ENCODE results near the gene ANKRD23.

ANKRD23 gene

GRCh38 chr2:96877631-96878092 is 33.8 kb upstream of the ANKRD23 start:
- no peak for DNase-seq (ENCODE audit: low read depth, low spot score)

- no peak for DNase-seq (ENCODE audit: low read depth, low spot score)
Observed at GRCh38 chr2:96877042-96877451, 33.2 kb upstream of the ANKRD23 start.

- no peak for DNase-seq (ENCODE audit: low read depth, low spot score)
Observed at GRCh38 chr2:96876269-96877041, 32.6 kb upstream of the ANKRD23 start.

GRCh38 chr2:96875498-96876268 is 31.9 kb upstream of the ANKRD23 start:
- no peak for DNase-seq (ENCODE audit: low read depth, low spot score)

- DNase-seq (ENCODE audit: low read depth, low spot score), result no peak
Observed at GRCh38 chr2:96874198-96874831, 30.5 kb upstream of the ANKRD23 start.

- no peak for DNase-seq (ENCODE audit: low read depth, low spot score)
Observed at GRCh38 chr2:96873651-96874096, 29.9 kb upstream of the ANKRD23 start.

GRCh38 chr2:96872591-96873349 is 28.9 kb upstream of the ANKRD23 start:
- DNase-seq (ENCODE audit: low read depth, low spot score), result no peak

- DNase-seq (ENCODE audit: low read depth, low spot score), result no peak
Observed at GRCh38 chr2:96870626-96871255, 26.9 kb upstream of the ANKRD23 start.

GRCh38 chr2:96869822-96870625 is 26.2 kb upstream of the ANKRD23 start, which contains the start of gene SEMA4C:
Gene SEMA4C, minus strand, starts transcription at chr2:96870080. Its CDS starts 2,194 bp downstream, at chr2:96867886.
- DNase-seq (ENCODE audit: low read depth, low spot score), result no peak

GRCh38 chr2:96869281-96869821 is 25.5 kb upstream of the ANKRD23 start:
- no peak for DNase-seq (ENCODE audit: low read depth, low spot score)

- peak; percentile 76 for DNase-seq (ENCODE audit: low read depth, low spot score)
Observed at GRCh38 chr2:96868555-96869280, 24.9 kb upstream of the ANKRD23 start.

- peak; percentile 32 for DNase-seq (ENCODE audit: low read depth, low spot score)
Observed at GRCh38 chr2:96867756-96868554, 24.1 kb upstream of the ANKRD23 start.

GRCh38 chr2:96866986-96867755 is 23.4 kb upstream of the ANKRD23 start:
- DNase-seq (ENCODE audit: low read depth, low spot score), result no peak

- no peak for DNase-seq (ENCODE audit: low read depth, low spot score)
Observed at GRCh38 chr2:96866586-96866985, 22.8 kb upstream of the ANKRD23 start.

GRCh38 chr2:96866149-96866548 is 22.3 kb upstream of the ANKRD23 start:
- no peak for DNase-seq (ENCODE audit: low read depth, low spot score)

- DNase-seq (ENCODE audit: low read depth, low spot score), result no peak
Observed at GRCh38 chr2:96865654-96866053, 21.8 kb upstream of the ANKRD23 start.

GRCh38 chr2:96864343-96865091 is 20.7 kb upstream of the ANKRD23 start:
- no peak for DNase-seq (ENCODE audit: low read depth, low spot score)
